Measurements from ENCODE around the gene SUCLG2. TPM values are rescaled to one million over a fixed set of nuclear protein-coding genes. Genes with fewer than 3 reads are reported as not detected.

The SUCLG2 gene
- total RNA-seq, 1 experiment from 2014 or later = 59.4 TPM

- ChIA-PET CTCF (no interaction called here), POLR2A (ENCODE audit: unreplicated experiment) (no interaction called here)
- intact Hi-C loops (cut with micrococcal nuclease; ENCODE audit: unreplicated experiment) = no loop called here
These were observed 252.5 kb downstream of the SUCLG2 start for GRCh38 chr3:67401921-67402320.

GRCh38 chr3:67400476-67400875 is 253.9 kb downstream of the SUCLG2 start:
- intact Hi-C loops (cut with micrococcal nuclease; ENCODE audit: unreplicated experiment) = no loop called here
- no peaks in the 10 kb centered on the region for H3K9me2 ChIP-seq (ENCODE audit: insufficient read depth)
- ChIA-PET CTCF (no interaction called here), POLR2A (ENCODE audit: unreplicated experiment) (no interaction called here)
- H3K36me3 ChIP-seq (ENCODE audit: low read depth) = no peaks in the 10 kb centered on the region
- H3K9me3 ChIP-seq (ENCODE audit: insufficient read depth, low read depth) = no peaks in the 10 kb centered on the region
- no peak overlapping the region for H2AFZ ChIP-seq
- H3F3A ChIP-seq (ENCODE audit: insufficient read depth, low read depth) = no peaks in the 10 kb centered on the region
- no TSS peak for BruUV-seq (replicated peaks)
- H3K27ac ChIP-seq = no peak overlapping the region
- no peaks in the 10 kb centered on the region for H4K20me1 ChIP-seq (ENCODE audit: insufficient read depth)
- no peak for DNase-seq
- no peak for TF ChIP-seq CTCF (conservative IDR thresholded peaks at IDR 0.05)
- no peak for TF ChIP-seq EZH2 (IDR thresholded peaks at IDR 0.05; ENCODE audit: low read depth)
- H3K4me1 ChIP-seq (replicated peaks; ENCODE audit: insufficient read depth) = no peaks in the 10 kb centered on the region
- no peak overlapping the region for H3K4me3 ChIP-seq
- no peak overlapping the region for H3K4me2 ChIP-seq
- H3K27me3 ChIP-seq (ENCODE audit: insufficient read depth, low read depth) = no peaks in the 10 kb centered on the region
- no peaks in the 10 kb centered on the region for H3K79me2 ChIP-seq (ENCODE audit: low read depth)

More at GRCh38 chr3:67401921-67402320, 252.5 kb downstream of the SUCLG2 start:
- TF ChIP-seq CTCF (conservative IDR thresholded peaks at IDR 0.05) = no peak
- TF ChIP-seq EZH2 (IDR thresholded peaks at IDR 0.05; ENCODE audit: low read depth) = no peak
- Histone ChIP-seq H3K4me1 (replicated peaks; ENCODE audit: insufficient read depth) (no peaks in the 10 kb centered on the region), H2AFZ (no peak overlapping the region), H3K9me3 (ENCODE audit: insufficient read depth, low read depth) (no peaks in the 10 kb centered on the region), H4K20me1 (ENCODE audit: insufficient read depth) (no peaks in the 10 kb centered on the region), H3K9me2 (ENCODE audit: insufficient read depth) (no peaks in the 10 kb centered on the region), H3K27ac (no peak overlapping the region), H3K4me3 (no peak overlapping the region), H3K27me3 (ENCODE audit: insufficient read depth, low read depth) (no peaks in the 10 kb centered on the region), H3K4me2 (no peak overlapping the region), H3K79me2 (ENCODE audit: low read depth) (no peaks in the 10 kb centered on the region), H3K36me3 (ENCODE audit: low read depth) (no peaks in the 10 kb centered on the region), H3F3A (ENCODE audit: insufficient read depth, low read depth) (no peaks in the 10 kb centered on the region)
- no TSS peak for BruUV-seq (replicated peaks)
- DNase-seq = no peak

- DNase-seq = no peak
These were observed 265.2 kb downstream of the SUCLG2 start for GRCh38 chr3:67389176-67389575.

More at GRCh38 chr3:67389176-67389575, 265.2 kb downstream of the SUCLG2 start:
- no peaks in the 10 kb centered on the region for H4K20me1 ChIP-seq (ENCODE audit: insufficient read depth)
- no peaks in the 10 kb centered on the region for H3K9me2 ChIP-seq (ENCODE audit: insufficient read depth)
- H3K27ac ChIP-seq = no peak overlapping the region
- ChIA-PET CTCF (interaction anchor here (0.6 kb wide), 1 partner anchor 489 kb away, joined by 4 read pairs; no protein-coding TSS in a partner anchor), POLR2A (ENCODE audit: unreplicated experiment) (no interaction called here)
- H3K36me3 ChIP-seq (ENCODE audit: low read depth) = no peaks in the 10 kb centered on the region
- no peak overlapping the region for H2AFZ ChIP-seq
- no peaks in the 10 kb centered on the region for H3K4me1 ChIP-seq (replicated peaks; ENCODE audit: insufficient read depth)
- H3F3A ChIP-seq (ENCODE audit: insufficient read depth, low read depth) = no peaks in the 10 kb centered on the region
- no peaks in the 10 kb centered on the region for H3K27me3 ChIP-seq (ENCODE audit: insufficient read depth, low read depth)
- no peaks in the 10 kb centered on the region for H3K79me2 ChIP-seq (ENCODE audit: low read depth)
- no TSS peak for BruUV-seq (replicated peaks)
- TF ChIP-seq CTCF (conservative IDR thresholded peaks at IDR 0.05) (no peak), EZH2 (IDR thresholded peaks at IDR 0.05; ENCODE audit: low read depth) (no peak)
- no peaks in the 10 kb centered on the region for H3K9me3 ChIP-seq (ENCODE audit: insufficient read depth, low read depth)
- intact Hi-C loops (cut with micrococcal nuclease; ENCODE audit: unreplicated experiment) = loop anchor here (10.0 kb wide), 1 partner anchor 1486 kb away; no protein-coding TSS in a partner anchor
- H3K4me3 ChIP-seq = no peak overlapping the region
- no peak overlapping the region for H3K4me2 ChIP-seq
